GM21381 (cell line): ENCODE data around the gene TMEM236.
"Not testable (repeated sequence)": the region's sequence is repeated elsewhere in the genome, so short reads cannot be mapped to it uniquely, and the experiment has no call there.

ENCODE experiments used
- ATAC-seq: cut with Tn5 transposase; IDR thresholded peaks from one replicate; pipeline ENCODE4 v1.9.1; 2021; ENCODE audit warnings: mild to moderate bottlenecking, moderate library complexity; ENCODE audit not compliant: unreplicated experiment

The TMEM236 gene

GRCh38 chr10:17751781-17752445 lies at the start of gene TMEM236:
TMEM236 (plus strand) TSS chr10:17752201; CDS start chr10:17752296, 95 bp downstream.
- ATAC-seq = no peak

DNA sequence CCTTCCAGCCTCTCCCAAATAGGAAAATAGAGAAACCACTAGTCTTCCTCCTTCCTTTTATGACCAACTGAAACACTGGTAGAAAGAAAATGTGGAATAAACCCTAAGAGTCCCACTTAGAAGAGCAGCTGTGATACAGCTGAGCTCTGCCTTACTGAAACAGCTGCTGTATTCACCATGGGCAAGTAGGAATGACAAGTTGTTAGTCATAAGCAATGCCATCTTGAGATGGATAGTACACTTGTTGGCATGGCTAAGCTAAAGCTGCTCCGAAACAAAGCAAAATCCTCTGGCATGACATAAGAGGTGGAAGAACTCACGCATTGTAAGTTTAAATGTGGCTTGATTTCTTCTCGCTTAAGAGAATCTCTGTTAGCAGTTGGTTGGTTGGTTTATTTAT lies 48.3 kb upstream of the TMEM236 start:
- no peak for ATAC-seq

DNA sequence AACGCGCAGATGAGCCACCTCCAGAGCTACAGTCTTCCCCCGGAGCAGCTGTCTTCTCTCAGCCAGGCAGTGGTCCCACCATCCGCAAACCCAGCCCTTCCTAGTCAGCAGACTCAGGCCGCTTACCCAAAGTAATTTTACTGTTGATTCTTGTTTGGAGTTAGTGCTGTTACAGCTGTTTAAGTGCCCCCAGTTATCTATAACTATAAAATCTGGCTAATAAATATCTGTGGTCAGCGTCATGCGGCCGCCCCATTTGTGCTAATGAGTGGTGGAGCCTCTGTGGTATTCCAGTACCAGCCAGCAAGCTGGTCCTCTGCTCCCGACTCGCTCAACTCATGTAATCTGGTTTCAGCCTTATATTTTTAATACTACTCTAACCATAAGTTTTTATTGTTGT lies 43.2 kb upstream of the TMEM236 start:
- no peak for ATAC-seq

DNA sequence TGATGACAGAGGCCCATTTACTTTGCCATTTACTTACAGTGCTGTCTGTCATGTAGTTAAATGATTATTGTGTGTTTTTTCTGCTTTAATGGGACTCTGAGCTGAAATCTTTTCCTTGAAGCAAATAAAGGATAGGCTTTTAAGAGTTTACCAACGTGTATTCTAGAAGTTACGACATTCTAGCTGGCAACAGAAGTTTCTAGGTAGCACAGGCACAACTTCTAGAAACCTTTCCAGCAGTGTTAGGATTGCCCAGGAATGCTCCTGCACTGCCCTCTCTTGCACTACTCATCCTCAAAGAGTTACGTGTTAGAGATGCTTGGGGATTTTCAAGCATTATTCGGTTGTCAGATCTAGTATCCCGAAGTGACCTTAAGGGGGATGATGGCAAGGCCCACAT lies 42.5 kb upstream of the TMEM236 start:
- no peak for ATAC-seq

DNA sequence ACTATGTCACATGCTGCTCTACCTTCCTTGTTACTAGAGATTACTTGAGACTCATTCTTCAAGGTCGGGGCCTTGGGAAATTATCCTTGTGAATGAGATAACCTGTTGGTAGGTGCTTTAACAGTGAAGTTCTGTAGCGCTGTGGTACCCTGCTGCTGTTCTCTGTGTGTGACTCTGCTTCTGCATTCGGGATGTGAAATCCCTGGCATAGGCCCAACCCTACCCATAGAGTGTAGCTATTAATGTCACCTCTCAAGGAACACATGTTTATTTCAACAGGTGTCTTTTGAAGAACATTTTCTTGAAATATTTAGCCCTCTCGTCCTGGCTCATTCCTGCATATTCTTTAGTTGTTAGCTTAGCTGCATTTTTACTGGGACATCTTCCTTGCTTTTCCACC lies 41.8 kb upstream of the TMEM236 start:
- no peak for ATAC-seq

- ATAC-seq = no peak
These were observed 39.9 kb upstream of the TMEM236 start for GRCh38 chr10:17712053-17712452.

DNA sequence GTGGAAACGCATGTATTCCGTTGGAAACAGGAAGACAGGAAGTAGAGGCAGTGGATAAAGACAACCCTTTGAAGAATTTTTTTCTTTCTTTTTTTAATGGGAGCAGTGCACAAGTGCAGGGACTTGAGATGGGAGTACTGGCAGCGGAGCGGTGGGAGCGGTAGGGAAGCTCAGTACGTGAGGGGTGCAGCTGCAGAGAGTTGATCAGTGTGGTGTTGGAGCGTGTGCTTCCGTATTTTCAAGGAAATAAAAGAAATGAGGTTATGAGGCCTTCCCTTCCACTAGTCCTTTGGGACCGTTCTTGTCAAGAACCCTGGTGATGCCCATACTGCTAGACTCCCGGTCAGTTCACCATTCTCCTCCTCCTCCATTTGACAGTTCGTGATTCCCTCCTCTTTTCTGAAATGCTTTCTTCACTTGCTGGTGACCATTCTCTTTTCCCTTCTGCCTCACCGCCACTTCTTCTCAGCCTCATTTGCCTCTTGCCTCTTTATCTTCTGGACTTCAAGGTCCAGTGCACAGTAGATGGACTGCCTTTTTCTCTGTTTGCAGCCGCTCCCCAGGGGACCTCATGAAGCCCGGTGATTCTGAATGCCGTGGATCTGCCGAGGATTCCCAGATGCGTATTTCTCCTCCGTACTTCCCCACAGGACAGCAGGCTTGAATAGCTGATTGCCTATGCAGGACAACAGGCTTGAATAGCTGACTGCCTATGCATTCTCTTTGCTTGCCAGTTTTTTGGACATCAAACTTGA lies 39.1 kb upstream of the TMEM236 start:
- no peak for ATAC-seq

- ATAC-seq = no peak
These were observed 38.2 kb upstream of the TMEM236 start for GRCh38 chr10:17713758-17714157.

GRCh38 chr10:17716161-17716560 lies 35.8 kb upstream of the TMEM236 start:
- ATAC-seq = no peak

- ATAC-seq = not testable (repeated sequence)
These were observed 29.5 kb upstream of the TMEM236 start for GRCh38 chr10:17722317-17723014.

GRCh38 chr10:17725703-17726102 lies 26.3 kb upstream of the TMEM236 start:
- no peak for ATAC-seq

DNA sequence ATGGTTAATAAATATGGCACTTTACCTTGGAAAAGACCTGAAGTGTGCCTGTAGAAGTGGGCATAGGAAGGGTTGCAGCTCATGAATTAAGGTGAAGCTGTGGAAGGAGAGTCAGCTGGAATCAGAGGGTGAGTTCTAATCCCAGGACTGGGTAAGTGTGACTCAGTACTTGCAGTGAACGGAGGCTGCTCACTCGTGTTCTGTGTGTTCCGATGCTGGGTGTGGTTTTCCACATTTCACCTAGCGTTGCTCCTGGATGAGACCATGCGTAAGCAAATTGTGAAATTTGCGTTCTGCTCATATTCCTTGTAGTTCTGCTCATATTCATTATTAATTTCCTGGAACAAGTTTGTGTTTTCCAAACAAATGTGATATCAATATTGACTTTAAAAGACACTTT lies 22.4 kb upstream of the TMEM236 start:
- no peak for ATAC-seq

- ATAC-seq = no peak
These were observed 21.3 kb upstream of the TMEM236 start for GRCh38 chr10:17730667-17731066.

DNA sequence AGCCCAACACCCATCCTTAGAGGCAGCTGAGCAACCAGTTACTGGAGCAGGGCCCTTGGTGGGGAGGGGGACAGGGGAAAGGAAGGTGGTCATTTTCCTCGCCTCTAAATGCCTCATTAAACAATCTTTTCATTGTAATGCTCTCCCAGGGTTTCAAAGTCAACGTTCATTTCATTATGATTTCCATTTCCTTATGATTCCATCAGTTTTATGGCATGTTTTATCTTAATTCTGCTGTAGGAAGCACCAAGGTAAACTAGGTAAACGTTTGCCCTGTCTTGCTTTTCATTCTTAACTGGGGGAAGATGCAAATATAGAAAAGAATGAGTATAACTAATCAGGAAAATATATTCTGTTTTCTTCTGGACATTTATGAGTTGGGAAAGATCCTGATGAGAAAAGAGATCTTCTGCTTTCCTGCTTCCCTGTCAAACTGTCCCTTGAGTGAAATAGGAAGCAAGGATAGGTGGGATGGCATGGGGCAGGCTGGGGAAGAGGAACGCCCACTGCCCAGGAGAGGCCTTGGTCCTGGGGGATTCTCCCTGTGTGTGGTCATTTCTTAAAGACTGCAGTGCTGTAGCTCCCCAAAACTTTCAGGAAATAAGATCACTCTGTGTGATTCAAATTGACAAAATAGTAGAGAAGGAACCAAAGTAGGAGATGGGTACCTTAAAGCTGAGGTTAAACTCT lies 20.5 kb upstream of the TMEM236 start:
- ATAC-seq = no peak

DNA sequence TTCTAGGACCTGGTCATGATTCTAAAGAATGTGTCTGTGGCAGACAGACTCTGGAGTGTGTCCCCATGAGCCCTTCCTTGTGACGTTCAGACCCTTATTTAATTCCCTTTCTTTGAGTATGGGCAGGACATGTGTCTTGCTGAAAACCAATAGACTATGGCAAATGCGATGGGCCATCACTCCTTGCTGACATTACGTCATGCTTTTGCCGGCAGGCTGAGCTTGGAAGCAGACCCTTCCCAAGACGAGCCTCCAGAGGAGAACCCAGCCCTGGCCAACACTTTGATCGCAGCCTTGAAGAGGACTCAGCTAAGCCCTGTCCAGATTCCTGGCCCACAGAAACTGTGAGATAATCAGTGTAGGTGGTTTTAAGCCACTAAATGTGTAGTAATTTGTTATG lies 18.4 kb upstream of the TMEM236 start:
- ATAC-seq = no peak

- no peak for ATAC-seq
These were observed 17.4 kb upstream of the TMEM236 start for GRCh38 chr10:17734432-17735080.

GRCh38 chr10:17735166-17735941 lies 16.6 kb upstream of the TMEM236 start:
- no peak for ATAC-seq

DNA sequence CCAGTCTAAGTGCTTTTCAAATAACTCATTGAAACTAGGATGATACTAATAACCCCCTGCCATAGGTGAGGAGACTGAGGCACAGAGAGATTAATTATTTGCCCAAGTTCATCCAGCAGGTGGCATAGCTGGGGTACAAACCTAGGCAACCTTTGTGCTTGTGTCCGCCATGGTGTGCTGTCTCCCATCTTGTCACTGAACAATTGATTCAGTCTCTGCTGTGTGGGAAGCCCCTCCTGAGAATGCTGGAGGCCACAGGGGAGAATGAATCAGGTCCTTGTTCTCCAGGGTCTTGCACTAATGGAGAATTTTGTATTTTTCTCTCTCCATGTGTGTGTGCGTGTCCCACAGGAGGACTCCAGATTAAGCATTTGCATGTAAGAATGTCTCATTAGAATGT lies 15.8 kb upstream of the TMEM236 start:
- no peak for ATAC-seq

DNA sequence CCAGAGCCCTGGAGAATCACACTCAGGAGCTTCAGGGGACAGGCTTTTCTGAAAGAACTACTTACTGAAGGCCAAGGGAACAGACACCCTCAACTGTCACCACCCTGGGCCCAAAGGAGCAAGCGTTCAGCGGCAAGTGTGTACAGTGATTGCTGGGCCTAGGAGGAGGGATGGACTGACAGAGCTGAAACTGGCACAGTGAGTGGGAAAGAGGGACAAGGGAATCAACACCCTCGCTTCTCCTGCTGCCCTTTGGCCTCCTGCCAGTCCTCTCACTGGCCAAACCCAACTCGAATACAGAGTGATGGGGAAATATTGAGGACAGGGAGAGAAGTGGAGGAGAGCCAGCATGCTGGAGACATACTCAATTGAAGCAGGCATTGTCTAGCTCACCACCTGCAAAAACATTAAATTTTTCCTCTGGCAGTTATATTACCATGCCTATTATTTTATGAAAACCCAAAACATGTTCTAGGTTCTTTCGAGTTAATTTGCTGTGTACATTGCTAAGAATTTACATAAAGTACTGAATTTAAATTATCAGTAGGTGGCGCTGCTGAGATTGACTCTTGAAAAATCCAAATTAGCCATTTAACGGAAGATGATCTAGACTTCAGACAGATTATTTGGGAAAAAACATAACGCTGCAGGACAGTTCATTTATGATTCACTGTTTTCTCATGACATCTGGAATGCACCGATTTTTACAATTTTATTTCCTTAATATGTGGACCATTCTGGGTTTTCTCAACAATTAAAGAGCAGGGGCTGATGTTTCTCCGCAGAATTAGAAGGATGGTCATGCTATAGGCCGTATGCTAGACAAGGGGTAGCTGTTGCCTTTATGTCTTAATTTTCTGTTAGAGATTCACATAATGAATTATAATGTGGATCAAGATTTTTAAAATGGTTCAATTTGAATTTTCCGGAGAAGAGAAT lies 14.7 kb upstream of the TMEM236 start:
- ATAC-seq = no peak
